ENCODE data around the gene ITIH5.

Gene ITIH5

DNA sequence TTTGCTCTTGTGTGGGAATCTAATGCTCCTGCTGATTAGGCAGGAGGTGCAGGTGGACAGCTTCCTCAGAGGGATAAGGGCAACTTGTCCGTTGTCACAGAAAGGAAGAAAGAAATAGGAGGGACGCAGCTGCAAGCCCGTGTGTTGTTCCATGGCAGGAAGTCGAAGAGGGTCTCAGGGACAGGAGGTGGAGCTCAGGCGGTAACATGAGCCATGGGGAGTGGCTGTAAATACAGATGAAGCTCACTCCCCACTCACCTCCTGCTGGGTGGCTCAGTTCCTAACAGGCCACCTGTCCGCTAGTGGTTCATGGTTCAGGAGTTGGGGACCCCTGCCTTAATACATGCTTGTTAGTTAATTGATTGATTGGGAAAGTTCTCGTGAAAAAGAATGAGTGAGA lies 154.3 kb downstream of the ITIH5 start:
- peak in 1 of 2 experiments; percentile 53 for DNase-seq

DNA sequence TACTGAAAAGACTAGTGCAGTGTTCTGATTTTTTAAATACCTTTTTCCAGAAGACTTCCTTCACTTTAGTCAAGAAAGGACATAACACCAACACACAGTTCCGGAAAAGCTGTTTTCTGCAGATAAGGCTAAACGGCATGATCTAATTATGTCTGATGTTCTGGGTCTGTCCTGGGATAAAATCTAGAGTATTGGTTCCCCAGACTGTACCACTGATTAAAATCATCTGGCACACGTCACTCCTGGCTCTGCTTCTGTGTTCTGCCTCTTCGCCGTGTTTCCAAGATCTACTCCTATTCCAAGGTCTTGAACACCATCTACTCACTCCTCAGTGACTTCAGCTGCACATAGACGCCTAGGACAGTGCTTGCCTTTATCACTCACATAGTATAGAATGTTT lies 155.2 kb downstream of the ITIH5 start:
- no peak for DNase-seq
